ENCODE results near the gene SDHD. TPM values are rescaled to one million over a fixed set of nuclear protein-coding genes. Genes with fewer than 3 reads are reported as not detected.

SDHD gene
- total and polyA plus RNA-seq, 2 of the 8 experiments (the other 6 are each of a cell fraction or from before 2014, with no cell fraction given) = 96.0 to 181 TPM

DNA sequence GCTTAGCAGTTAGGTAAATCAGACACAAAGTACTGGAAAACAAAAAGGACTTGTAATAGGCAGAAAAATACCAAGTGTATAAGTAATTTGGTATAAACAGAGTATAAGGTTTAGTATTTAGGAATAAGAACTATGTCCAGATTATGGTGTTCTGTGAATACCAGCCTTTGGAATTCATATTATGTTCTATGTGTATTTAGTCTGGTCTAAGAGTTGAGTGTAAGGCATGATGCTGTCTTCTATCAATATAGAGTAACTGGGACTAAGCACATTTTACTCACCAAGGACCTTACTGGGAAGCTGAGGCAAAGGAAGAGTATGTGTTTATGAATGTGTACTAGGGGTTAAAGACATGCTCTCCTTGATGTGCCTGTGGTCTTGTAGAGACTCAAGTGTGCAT is 9.5 kb downstream of the SDHD start:
- no peak overlapping the region for H2BK120ac ChIP-seq (replicated peaks; ENCODE audit: low read depth, low read length)
- H4K91ac ChIP-seq (replicated peaks; ENCODE audit: insufficient read length, low read length) = no peak overlapping the region
- no peak overlapping the region for H3K4ac ChIP-seq (replicated peaks; ENCODE audit: insufficient read length, low read depth, low read length)
- no peak overlapping the region for H3K4me2 ChIP-seq (ENCODE audit: insufficient read depth in 1 of 2, low read depth in 2 of 2, low read length in 2 of 2)
- no peaks in the 10 kb centered on the region for H3K27me3 ChIP-seq (replicated peaks in 1 of 4; ENCODE audit: control insufficient read depth in 3 of 4, extremely low read depth in 1 of 4, insufficient read depth in 3 of 4, low read length in 3 of 4)
- H3K9ac ChIP-seq (replicated peaks in 1 of 4; ENCODE audit: extremely low read depth in 1 of 4, low read depth in 3 of 4, low read length in 3 of 4) = no peak overlapping the region
- peaks cover 2% of the 10 kb centered on the region in 2 experiments for H4K20me1 ChIP-seq (replicated peaks in 1 of 2; ENCODE audit: control insufficient read depth in 1 of 2, insufficient read depth in 2 of 2, low read length in 2 of 2)
- H3K23ac ChIP-seq (ENCODE audit: insufficient read length) = no peak overlapping the region
- no peaks in the 10 kb centered on the region for H3K79me2 ChIP-seq (ENCODE audit: control insufficient read depth in 1 of 2, insufficient read depth in 2 of 2, low read length in 2 of 2)
- H3K79me1 ChIP-seq (ENCODE audit: low read depth, low read length) = no peaks in the 10 kb centered on the region
- H2BK20ac ChIP-seq (ENCODE audit: low read length) = no peak overlapping the region
- H4K8ac ChIP-seq (ENCODE audit: extremely low read depth, insufficient read depth, low read length) = no peak overlapping the region
- no peaks in the 10 kb centered on the region for H3K9me3 ChIP-seq (ENCODE audit: insufficient read depth in 2 of 2, low read depth in 1 of 2, low read length in 1 of 2)
- no peak overlapping the region for H3K18ac ChIP-seq (ENCODE audit: extremely low read depth, low read length)
- H2AK5ac ChIP-seq (ENCODE audit: low read depth, low read length) = no peak overlapping the region
- H3K27ac ChIP-seq (ENCODE audit: low read depth, low read length) = no peak overlapping the region
- H4K5ac ChIP-seq (ENCODE audit: insufficient read length, low read depth, low read length) = no peak overlapping the region
- no peaks in the 10 kb centered on the region for H3K23me2 ChIP-seq (ENCODE audit: low read depth, low read length)
- H3K4me3 ChIP-seq (ENCODE audit: extremely low read depth in 1 of 4, insufficient read depth in 2 of 4, low read depth in 3 of 4, low read length in 4 of 4) = no peak overlapping the region
- CTCF ChIA-PET (ENCODE audit: partially characterized antibody) = interaction anchor here (0.7 to 12.8 kb wide), 2 partner anchors 17 to 18 kb away, joined by 4 to 104 read pairs; no protein-coding TSS in a partner anchor
- TF ChIP-seq, protein P1, sequence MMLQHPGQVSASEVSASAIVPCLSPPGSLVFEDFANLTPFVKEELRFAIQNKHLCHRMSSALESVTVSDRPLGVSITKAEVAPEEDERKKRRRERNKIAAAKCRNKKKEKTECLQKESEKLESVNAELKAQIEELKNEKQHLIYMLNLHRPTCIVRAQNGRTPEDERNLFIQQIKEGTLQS (IDR thresholded peaks at IDR 0.05; ENCODE audit: insufficient read depth, low read depth, low read length) = no peak
- TF ChIP-seq NRF1 (IDR thresholded peaks at IDR 0.05; ENCODE audit: low read depth, low read length) = no peak
- H2BK12ac ChIP-seq (ENCODE audit: low read depth, low read length) = no peak overlapping the region
- H2BK5ac ChIP-seq (ENCODE audit: low read depth, low read length) = no peak overlapping the region
- H3K36me3 ChIP-seq (ENCODE audit: control insufficient read depth in 2 of 4, insufficient read depth in 4 of 4, low read length in 3 of 4) = peaks cover 0 to 39% (median 20%) of the 10 kb centered on the region in 4 experiments; a peak in 6 of 8 replicates
- no peak for DNase-seq (ENCODE audit: low read depth in 1 of 2, low spot score in 2 of 2)
- no peaks in the 10 kb centered on the region for H3K4me1 ChIP-seq (replicated peaks in 1 of 4; ENCODE audit: control insufficient read depth in 3 of 4, insufficient read depth in 4 of 4, low read length in 3 of 4)
- POLR2A ChIA-PET (ENCODE audit: partially characterized antibody) = no interaction called here
- no peak overlapping the region for H2BK15ac ChIP-seq (ENCODE audit: low read length)
- H3K14ac ChIP-seq (ENCODE audit: insufficient read length) = no peak overlapping the region
- H3K56ac ChIP-seq (replicated peaks; ENCODE audit: insufficient read length, low read depth, low read length) = no peak overlapping the region
- no peak for FAIRE-seq
- no peak overlapping the region for H2AFZ ChIP-seq (ENCODE audit: low read length)

Measured in H1 (cell line).